HUES6 (cell line): ENCODE measurements around the gene MAFB.

Experiments used
- H3K27ac ChIP-seq: 2 replicates; pipeline ENCODE4 v1.7.0; 2013; ENCODE audit warnings: low read depth, mild to moderate bottlenecking, low read length, inconsistent platforms
- H3K27me3 ChIP-seq: 2 replicates; pipeline ENCODE4 v1.6.1; 2013; ENCODE audit warnings: low read length; ENCODE audit not compliant: control insufficient read depth, insufficient read depth
- H3K36me3 ChIP-seq: 2 replicates; pipeline ENCODE4 v1.6.1; 2013; ENCODE audit warnings: low read length; ENCODE audit not compliant: control insufficient read depth, insufficient read depth
- H3K4me1 ChIP-seq: 2 replicates; pipeline ENCODE4 v1.6.1; 2013; ENCODE audit warnings: low read length; ENCODE audit not compliant: control insufficient read depth, insufficient read depth
- H3K4me3 ChIP-seq: 2 replicates; pipeline ENCODE4 v1.5.1; 2013; ENCODE audit warnings: low read depth, low read length
- H3K9ac ChIP-seq: one replicate; pipeline ENCODE4 v1.6.1; 2013; ENCODE audit warnings: mild to moderate bottlenecking, low read length
- H3K9me3 ChIP-seq: 2 replicates; pipeline ENCODE4 v1.6.1; 2013; ENCODE audit warnings: low read depth, low read length; ENCODE audit not compliant: control insufficient read depth, insufficient read depth

MAFB gene

GRCh38 chr20:40670253-40670652, 18.8 kb downstream of the MAFB start:
- H3K4me3 ChIP-seq, result no peak overlapping the region
- H3K9me3 ChIP-seq, result no peaks in the 10 kb centered on the region
- 0 out of 2 replicates have a peak, but pooled peaks cover 5% of the 10 kb centered on the region for H3K4me1 ChIP-seq
- no peak overlapping the region for H3K9ac ChIP-seq
- H3K27ac ChIP-seq, result no peak overlapping the region
- no peaks in the 10 kb centered on the region for H3K36me3 ChIP-seq
- H3K27me3 ChIP-seq, result peaks cover 23% of the 10 kb centered on the region; the same call in 1 of the 2 replicates

- Histone ChIP-seq H3K27ac (no peak overlapping the region), H3K4me3 (no peak overlapping the region), H3K27me3 (peaks cover 18% of the 10 kb centered on the region; the same call in 1 of the 2 replicates), H3K9me3 (no peaks in the 10 kb centered on the region), H3K4me1 (0 out of 2 replicates have a peak, but pooled peaks cover 7% of the 10 kb centered on the region), H3K36me3 (no peaks in the 10 kb centered on the region), H3K9ac (no peak overlapping the region)
These were observed 19.3 kb downstream of the MAFB start for GRCh38 chr20:40669692-40670091.

DNA sequence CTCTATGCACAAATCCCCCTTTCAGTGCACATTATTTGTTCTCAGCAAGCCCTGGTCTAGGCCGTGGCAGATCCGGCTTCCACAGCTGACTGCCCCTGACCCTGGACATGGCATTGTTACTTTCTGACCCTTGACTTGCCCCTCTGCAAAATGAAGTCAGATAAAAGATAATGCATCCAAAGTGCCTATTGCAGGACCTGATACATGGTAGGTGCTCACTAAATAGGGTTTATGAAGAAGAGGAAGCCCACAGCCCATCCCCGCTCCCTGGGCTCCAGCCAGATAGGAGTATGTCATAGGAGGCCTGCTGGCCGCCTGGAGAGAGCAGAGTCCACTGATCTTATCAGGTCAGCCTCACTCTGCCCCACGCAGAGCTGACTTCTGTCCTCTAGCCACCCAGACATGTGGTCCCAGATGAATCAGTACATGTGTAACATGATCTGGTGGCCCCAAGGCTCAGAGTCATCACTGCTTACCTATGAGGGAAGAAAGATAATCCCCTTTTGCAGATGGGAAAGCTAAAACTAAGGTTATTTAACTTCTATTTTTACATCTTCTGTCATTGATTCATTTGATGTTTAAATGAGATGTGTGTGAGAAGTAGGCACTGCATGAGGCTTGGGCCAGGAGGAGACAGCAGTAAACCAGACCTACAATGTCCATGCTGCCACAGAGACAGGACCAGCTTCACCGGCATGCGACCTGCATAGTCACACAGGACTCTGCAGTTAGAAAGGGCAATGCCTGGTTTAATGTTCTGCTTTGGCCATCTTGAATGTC, 20.4 kb downstream of the MAFB start:
- Histone ChIP-seq H3K9me3 (no peaks in the 10 kb centered on the region), H3K36me3 (no peaks in the 10 kb centered on the region), H3K4me1 (0 out of 2 replicates have a peak, but pooled peaks cover 7% of the 10 kb centered on the region), H3K27me3 (peaks cover 11% of the 10 kb centered on the region; the same call in 1 of the 2 replicates), H3K27ac (no peak overlapping the region), H3K4me3 (no peak overlapping the region), H3K9ac (no peak overlapping the region)

DNA sequence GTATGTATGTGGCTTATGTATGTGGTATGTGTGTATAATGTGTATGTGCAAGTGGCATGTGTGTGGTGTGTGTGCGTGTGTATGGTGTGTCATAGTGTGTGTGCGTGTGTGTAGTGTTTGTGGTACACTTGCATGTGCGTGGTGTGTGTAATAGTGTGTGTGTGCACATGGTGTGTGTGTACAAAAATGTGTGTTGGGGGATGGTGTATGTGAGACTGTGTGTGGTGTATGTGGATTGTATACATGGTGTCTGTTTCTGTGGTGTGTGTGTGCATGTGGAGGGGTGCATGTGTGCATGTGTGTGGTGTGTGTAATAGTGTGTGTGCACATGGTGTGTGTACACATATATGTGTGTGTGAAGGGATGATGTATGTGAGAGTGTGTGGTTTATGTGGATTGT, 21.5 kb downstream of the MAFB start:
- peaks cover 8% of the 10 kb centered on the region; the same call in 1 of the 2 replicates for H3K27me3 ChIP-seq
- H3K27ac ChIP-seq, result no peak overlapping the region
- H3K9me3 ChIP-seq, result no peaks in the 10 kb centered on the region
- H3K9ac ChIP-seq, result no peak overlapping the region
- H3K36me3 ChIP-seq, result no peaks in the 10 kb centered on the region
- peaks cover 5% of the 10 kb centered on the region; the same call in 1 of the 2 replicates for H3K4me1 ChIP-seq
- no peak overlapping the region for H3K4me3 ChIP-seq

- Histone ChIP-seq H3K4me1 (peaks cover 5% of the 10 kb centered on the region; the same call in 1 of the 2 replicates), H3K4me3 (no peak overlapping the region)
These were observed 22.7 kb downstream of the MAFB start for GRCh38 chr20:40666336-40666735.

DNA sequence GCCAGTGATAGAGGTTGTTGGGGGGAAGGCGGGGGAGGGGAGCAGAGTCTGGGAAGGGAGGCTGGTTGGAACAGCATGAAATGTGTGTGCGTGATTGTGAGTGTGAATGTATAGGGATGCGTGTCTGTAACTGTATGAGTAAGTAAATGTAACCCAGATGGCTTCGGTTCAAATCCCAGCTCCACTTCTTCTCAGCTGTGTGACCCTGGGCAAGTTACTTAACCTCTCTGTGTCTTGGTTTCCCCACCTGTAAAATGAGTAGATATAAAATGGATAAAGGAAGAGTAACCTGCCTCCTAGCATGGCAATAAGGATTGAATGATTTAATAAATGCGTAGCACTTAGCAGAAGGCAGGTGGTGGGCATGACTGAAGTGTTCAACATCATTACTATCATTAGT, 24.1 kb downstream of the MAFB start:
- Histone ChIP-seq H3K27ac (no peak overlapping the region), H3K9me3 (no peaks in the 10 kb centered on the region), H3K4me3 (no peak overlapping the region), H3K9ac (no peak overlapping the region), H3K27me3 (peaks cover 6% of the 10 kb centered on the region; the same call in 1 of the 2 replicates), H3K4me1 (peaks cover 5% of the 10 kb centered on the region; the same call in 1 of the 2 replicates), H3K36me3 (no peaks in the 10 kb centered on the region)

More at GRCh38 chr20:40666336-40666735, 22.7 kb downstream of the MAFB start:
- H3K27ac ChIP-seq, result no peak overlapping the region
- H3K36me3 ChIP-seq, result no peaks in the 10 kb centered on the region
- H3K27me3 ChIP-seq, result peaks cover 7% of the 10 kb centered on the region; the same call in 1 of the 2 replicates
- no peak overlapping the region for H3K9ac ChIP-seq
- H3K9me3 ChIP-seq, result no peaks in the 10 kb centered on the region

- Histone ChIP-seq H3K9ac (no peak overlapping the region), H3K9me3 (no peaks in the 10 kb centered on the region), H3K27me3 (peaks cover 8% of the 10 kb centered on the region; the same call in 1 of the 2 replicates), H3K4me3 (no peak overlapping the region), H3K36me3 (no peaks in the 10 kb centered on the region), H3K4me1 (peaks cover 5% of the 10 kb centered on the region; the same call in 1 of the 2 replicates), H3K27ac (no peak overlapping the region)
These were observed 24.8 kb downstream of the MAFB start for GRCh38 chr20:40663991-40664880.

DNA sequence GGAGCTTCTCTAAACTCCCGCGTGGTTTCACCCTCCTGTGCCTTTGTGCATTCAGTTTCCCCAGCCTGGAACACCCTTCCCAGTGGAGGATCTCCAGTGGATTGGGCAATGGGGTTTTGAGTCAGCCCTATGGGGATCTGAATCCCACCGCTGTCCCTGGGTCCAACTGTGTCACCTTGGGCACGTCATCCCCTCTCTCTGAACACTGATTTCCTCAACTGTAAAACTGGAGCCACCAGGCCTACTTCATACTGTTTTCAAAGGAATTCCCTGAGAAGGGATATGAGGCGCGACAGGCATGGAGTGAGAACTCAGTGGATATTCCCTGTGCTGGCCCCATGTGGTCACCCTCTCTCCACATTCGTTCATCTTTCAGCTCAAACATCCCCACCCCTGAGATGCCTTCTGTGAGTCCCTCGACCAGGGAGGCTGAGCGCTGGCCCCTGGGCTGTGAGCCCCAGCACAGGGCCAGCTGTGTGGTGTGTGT, 25.7 kb downstream of the MAFB start:
- Histone ChIP-seq H3K36me3 (no peaks in the 10 kb centered on the region), H3K9ac (no peak overlapping the region), H3K27me3 (peaks cover 8% of the 10 kb centered on the region; the same call in 1 of the 2 replicates), H3K4me3 (no peak overlapping the region), H3K4me1 (peaks cover 5% of the 10 kb centered on the region; the same call in 1 of the 2 replicates), H3K27ac (no peak overlapping the region), H3K9me3 (no peaks in the 10 kb centered on the region)

DNA sequence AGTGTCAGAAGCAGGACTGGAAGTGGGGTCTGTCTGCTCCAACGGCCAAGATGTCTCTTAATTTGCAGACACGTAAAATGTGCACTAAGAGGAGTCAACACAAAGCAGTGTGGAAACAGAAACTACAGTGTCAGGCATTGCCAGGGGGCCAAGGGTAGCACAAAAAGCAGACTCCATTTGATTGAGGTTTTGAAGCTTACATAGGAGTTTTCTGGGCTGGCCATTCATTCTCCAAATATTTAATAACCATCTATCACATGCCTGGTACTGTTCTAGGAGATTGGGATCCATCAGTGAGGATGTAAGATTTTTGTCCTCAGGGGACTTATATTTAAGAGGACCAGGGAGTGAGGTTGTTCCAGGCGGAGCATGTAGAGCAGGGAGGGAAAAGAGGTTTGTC, 29.5 kb downstream of the MAFB start:
- no peaks in the 10 kb centered on the region for H3K9me3 ChIP-seq
- no peaks in the 10 kb centered on the region for H3K36me3 ChIP-seq
- H3K9ac ChIP-seq, result no peak overlapping the region
- H3K27ac ChIP-seq, result no peak overlapping the region
- 0 out of 2 replicates have a peak, but pooled peaks cover 8% of the 10 kb centered on the region for H3K27me3 ChIP-seq
- no peak overlapping the region for H3K4me3 ChIP-seq
- H3K4me1 ChIP-seq, result peaks cover 2% of the 10 kb centered on the region; the same call in 1 of the 2 replicates

- H3K4me1 ChIP-seq, result no peaks in the 10 kb centered on the region; the same call in 1 of the 2 replicates
- H3K9me3 ChIP-seq, result no peaks in the 10 kb centered on the region
- no peak overlapping the region for H3K4me3 ChIP-seq
- H3K36me3 ChIP-seq, result no peaks in the 10 kb centered on the region
- H3K9ac ChIP-seq, result no peak overlapping the region
- H3K27me3 ChIP-seq, result 0 out of 2 replicates have a peak, but pooled peaks cover 8% of the 10 kb centered on the region
- no peak overlapping the region for H3K27ac ChIP-seq
These were observed 30.5 kb downstream of the MAFB start for GRCh38 chr20:40658509-40658908.
